HEK293 (cell line): ENCODE data around the gene GON7.

ENCODE experiments used
- ATF2 ChIP-seq: fragments of 450-650 bp; formaldehyde crosslinking; IDR thresholded peaks from 2 replicates; pipeline ENCODE4 v1.5.1; 2016; ENCODE audit warnings: missing biosample characterization, missing genetic modification characterization, low read depth
- KLF8 ChIP-seq: fragments of 450-650 bp; formaldehyde crosslinking; IDR thresholded peaks from 2 replicates; pipeline ENCODE4 v1.5.1; 2016; ENCODE audit warnings: missing biosample characterization, missing genetic modification characterization
- TRIM28 ChIP-seq: IDR thresholded peaks from 2 replicates; pipeline ENCODE4 v1.6.1; 2011; ENCODE audit warnings: low read length, control low read depth, borderline replicate concordance
- YY1 ChIP-seq: fragments of 450-650 bp; formaldehyde crosslinking; IDR thresholded peaks from 2 replicates; pipeline ENCODE4 v1.5.1; 2018; ENCODE audit warnings: missing biosample characterization, missing genetic modification characterization
- ZBTB21 ChIP-seq: fragments of 450-650 bp; formaldehyde crosslinking; IDR thresholded peaks from 2 replicates; pipeline ENCODE4 v1.5.1; 2017; ENCODE audit warnings: missing biosample characterization, missing genetic modification characterization
- ZNF24 ChIP-seq: fragments of 450-650 bp; formaldehyde crosslinking; IDR thresholded peaks from 2 replicates; pipeline ENCODE4 v1.5.1; 2016; ENCODE audit warnings: missing biosample characterization, missing genetic modification characterization
- ZNF274 ChIP-seq, 2 experiments: fragments of 200-500 bp in 1 of 2; fragments of 450-650 bp in 1 of 2; sonication (Bioruptor generic) in 1 of 2; formaldehyde crosslinking in 1 of 2; IDR thresholded peaks; 2 replicates each; pipeline versions ENCODE4 v1.5.1 to v1.6.1; 2014 to 2016; ENCODE audit warnings: borderline replicate concordance in 1 of 2, inconsistent platforms in 1 of 2, low read length in 1 of 2, missing biosample characterization in 1 of 2, missing genetic modification characterization in 1 of 2
- ZNF280D ChIP-seq: fragments of 450-650 bp; formaldehyde crosslinking; IDR thresholded peaks from 2 replicates; pipeline ENCODE4 v1.5.1; 2016; ENCODE audit warnings: missing biosample characterization, missing genetic modification characterization
- ZNF350 ChIP-seq: fragments of 450-650 bp; formaldehyde crosslinking; IDR thresholded peaks from 2 replicates; pipeline ENCODE4 v1.5.0; 2017; ENCODE audit warnings: missing biosample characterization, mild to moderate bottlenecking, missing genetic modification characterization
- TF ChIP-seq, protein P1 (sequence below): fragments of 450-650 bp; formaldehyde crosslinking; IDR thresholded peaks from 2 replicates; pipeline ENCODE4 v1.5.1; 2016; ENCODE audit warnings: missing biosample characterization, missing genetic modification characterization
- TF ChIP-seq, protein P2 (sequence below): fragments of 450-650 bp; IDR thresholded peaks from 2 replicates; pipeline ENCODE4 v1.5.1; 2018; ENCODE audit warnings: missing biosample characterization, missing genetic modification characterization

DNA sequence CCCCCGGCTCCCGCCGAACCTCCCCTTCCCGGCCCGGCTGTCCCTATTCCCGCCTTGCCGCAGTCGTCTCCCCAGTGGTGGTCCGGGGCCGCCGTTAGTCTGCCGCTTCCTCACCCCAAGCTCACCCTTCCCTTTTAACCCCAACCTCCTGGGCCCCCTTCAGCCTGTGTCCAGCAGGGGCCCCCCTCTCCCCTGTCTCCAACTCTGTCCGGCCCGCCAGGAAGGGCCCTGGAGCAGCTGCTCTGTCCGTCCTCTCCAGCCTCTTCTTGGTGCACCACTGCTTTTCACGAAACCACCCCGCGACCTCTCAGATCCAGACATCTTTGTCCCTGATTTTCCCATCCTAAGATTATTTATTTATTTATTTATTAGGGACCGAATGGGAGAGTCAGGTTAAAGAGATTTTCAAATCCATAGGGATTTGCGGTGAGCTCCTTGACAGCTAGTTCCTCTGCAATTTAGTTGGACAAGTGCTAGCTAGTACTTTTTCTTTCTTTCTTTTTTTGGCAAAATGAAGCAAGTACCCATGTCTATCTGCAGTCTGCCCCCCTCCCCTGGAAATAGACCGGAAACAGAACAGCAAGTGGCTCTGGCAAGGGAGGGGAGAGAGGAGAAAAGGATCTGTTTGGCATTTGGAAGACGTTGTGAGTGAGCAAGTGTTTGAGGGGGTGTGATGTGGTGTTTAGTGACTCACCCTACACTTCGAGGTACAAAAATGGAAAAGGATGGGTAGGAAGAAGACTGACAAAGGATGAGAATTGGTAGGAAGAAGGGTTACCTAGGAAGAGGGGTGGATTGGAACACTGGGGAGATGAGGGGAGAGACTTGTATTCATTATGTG lies 823 bp upstream of the GON7 start:
- TF ChIP-seq ZNF24 (tag by site-specific recombination) (0 out of 2 replicates have a peak, but pooled peaks have one; percentile 46), YY1 (tag by site-specific recombination) (no peak), TRIM28 (no peak), ZNF280D (tag by site-specific recombination) (0 out of 2 replicates have a peak, but pooled peaks have one; percentile 30), ZNF350 (no peak), KLF8 (tag by site-specific recombination) (no peak; the same call in 1 of the 2 replicates), ZBTB21 (tag by site-specific recombination) (peak; percentile 38; the same call in 1 of the 2 replicates), ATF2 (tag by site-specific recombination) (no peak), ZNF274 (IDR thresholded peaks at IDR 0.05; ENCODE audit: low read length) (no peak), ZNF274 (tag by site-specific recombination; IDR thresholded peaks at IDR 0.05; ENCODE audit: borderline replicate concordance) (no peak)
- TF ChIP-seq, protein P1, sequence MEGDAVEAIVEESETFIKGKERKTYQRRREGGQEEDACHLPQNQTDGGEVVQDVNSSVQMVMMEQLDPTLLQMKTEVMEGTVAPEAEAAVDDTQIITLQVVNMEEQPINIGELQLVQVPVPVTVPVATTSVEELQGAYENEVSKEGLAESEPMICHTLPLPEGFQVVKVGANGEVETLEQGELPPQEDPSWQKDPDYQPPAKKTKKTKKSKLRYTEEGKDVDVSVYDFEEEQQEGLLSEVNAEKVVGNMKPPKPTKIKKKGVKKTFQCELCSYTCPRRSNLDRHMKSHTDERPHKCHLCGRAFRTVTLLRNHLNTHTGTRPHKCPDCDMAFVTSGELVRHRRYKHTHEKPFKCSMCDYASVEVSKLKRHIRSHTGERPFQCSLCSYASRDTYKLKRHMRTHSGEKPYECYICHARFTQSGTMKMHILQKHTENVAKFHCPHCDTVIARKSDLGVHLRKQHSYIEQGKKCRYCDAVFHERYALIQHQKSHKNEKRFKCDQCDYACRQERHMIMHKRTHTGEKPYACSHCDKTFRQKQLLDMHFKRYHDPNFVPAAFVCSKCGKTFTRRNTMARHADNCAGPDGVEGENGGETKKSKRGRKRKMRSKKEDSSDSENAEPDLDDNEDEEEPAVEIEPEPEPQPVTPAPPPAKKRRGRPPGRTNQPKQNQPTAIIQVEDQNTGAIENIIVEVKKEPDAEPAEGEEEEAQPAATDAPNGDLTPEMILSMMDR: peak; percentile 91
- TF ChIP-seq, protein P2, sequence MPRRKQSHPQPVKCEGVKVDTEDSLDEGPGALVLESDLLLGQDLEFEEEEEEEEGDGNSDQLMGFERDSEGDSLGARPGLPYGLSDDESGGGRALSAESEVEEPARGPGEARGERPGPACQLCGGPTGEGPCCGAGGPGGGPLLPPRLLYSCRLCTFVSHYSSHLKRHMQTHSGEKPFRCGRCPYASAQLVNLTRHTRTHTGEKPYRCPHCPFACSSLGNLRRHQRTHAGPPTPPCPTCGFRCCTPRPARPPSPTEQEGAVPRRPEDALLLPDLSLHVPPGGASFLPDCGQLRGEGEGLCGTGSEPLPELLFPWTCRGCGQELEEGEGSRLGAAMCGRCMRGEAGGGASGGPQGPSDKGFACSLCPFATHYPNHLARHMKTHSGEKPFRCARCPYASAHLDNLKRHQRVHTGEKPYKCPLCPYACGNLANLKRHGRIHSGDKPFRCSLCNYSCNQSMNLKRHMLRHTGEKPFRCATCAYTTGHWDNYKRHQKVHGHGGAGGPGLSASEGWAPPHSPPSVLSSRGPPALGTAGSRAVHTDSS (tag by site-specific recombination): no peak
